GM10266 (cell line): ENCODE data around the gene PALM.

Experiments
- DNase-seq: peaks from one replicate; pipeline ENCODE4 v3.0.0; 2012; ENCODE audit errors: extremely low spot score
- TF ChIP-seq, protein P1 (sequence below): IDR thresholded peaks from 2 replicates; pipeline ENCODE4 v1.5.1; 2012; ENCODE audit warnings: mild to moderate bottlenecking, low read depth; ENCODE audit not compliant: control insufficient read depth, insufficient read depth; ENCODE audit errors: missing control alignments

PALM gene

GRCh38 chr19:793806-794205, 85.1 kb downstream of the PALM start:
- no peak for DNase-seq
- TF ChIP-seq, protein P1, sequence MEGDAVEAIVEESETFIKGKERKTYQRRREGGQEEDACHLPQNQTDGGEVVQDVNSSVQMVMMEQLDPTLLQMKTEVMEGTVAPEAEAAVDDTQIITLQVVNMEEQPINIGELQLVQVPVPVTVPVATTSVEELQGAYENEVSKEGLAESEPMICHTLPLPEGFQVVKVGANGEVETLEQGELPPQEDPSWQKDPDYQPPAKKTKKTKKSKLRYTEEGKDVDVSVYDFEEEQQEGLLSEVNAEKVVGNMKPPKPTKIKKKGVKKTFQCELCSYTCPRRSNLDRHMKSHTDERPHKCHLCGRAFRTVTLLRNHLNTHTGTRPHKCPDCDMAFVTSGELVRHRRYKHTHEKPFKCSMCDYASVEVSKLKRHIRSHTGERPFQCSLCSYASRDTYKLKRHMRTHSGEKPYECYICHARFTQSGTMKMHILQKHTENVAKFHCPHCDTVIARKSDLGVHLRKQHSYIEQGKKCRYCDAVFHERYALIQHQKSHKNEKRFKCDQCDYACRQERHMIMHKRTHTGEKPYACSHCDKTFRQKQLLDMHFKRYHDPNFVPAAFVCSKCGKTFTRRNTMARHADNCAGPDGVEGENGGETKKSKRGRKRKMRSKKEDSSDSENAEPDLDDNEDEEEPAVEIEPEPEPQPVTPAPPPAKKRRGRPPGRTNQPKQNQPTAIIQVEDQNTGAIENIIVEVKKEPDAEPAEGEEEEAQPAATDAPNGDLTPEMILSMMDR = no peak

DNA sequence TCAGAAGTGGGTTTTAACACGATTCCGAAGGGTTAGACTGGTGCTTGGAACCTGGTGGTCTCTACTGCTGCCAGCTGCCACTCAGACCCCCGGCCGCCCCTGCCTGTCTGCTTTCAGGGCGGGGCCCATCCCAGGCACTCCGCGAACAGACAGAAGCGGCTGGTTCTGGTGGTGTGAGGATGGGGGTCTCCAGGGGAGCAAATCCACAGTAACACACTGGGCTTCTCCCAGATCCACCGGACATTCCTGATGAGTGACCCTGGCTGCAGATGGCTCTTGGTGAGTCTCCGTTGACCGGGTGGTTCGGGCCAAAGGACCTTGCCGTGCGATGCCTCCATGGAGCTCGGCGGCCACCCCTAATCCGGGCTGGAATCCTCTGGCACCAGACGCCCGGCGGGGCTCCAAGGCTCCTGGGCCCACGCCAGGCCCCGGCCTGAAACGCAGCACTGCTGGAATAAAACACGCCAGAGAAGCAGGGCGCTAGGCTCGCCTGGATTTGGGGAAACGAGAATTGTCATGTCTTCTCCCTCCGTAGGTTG, 86.4 kb downstream of the PALM start:
- TF ChIP-seq, protein P1 = no peak
- DNase-seq = no peak

DNA sequence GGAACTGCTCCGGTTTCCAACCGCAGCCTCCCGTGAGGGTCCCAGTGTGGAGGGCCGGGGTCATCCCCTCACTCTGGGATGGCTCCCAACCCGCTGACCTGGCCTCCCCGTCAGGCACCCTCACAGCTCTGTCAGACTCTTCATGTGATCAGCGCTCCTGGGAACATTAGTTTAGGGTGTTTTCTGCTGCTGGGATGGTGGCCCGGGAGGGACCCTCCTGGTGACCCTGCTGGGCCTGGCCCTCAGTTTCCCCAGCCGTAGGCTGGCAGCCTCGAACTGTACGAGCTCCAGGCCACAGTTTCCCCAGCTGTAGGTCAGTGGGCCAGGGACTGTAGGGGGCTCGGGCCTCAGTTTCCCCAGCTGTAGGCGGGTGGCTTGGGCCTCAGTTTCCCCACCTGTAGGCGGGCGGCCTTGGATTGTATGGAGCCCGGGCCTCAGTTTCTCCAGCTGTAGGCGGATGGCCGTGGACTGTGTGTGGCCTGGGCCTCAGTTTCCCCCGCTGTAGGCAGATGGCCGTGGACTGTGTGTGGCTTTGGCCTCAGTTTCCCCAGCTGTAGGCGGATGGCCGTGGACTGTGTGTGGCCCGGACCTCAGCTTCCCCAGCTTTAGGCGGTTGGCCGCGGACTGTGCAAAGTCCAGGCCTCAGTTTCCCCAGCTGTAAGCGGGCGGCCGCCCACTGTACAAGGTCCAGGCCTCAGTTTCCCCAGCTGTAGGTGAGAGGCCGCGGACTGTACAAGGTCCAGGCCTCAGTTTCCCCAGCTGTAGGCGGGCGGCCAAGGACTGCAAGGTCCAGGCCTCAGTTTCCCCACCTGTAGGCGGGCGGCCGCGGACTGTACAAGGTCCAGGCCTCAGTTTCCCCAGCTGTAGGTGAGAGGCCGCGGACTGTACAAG, 87.2 kb downstream of the PALM start:
- DNase-seq = no peak
- TF ChIP-seq, protein P1 = no peak

DNA sequence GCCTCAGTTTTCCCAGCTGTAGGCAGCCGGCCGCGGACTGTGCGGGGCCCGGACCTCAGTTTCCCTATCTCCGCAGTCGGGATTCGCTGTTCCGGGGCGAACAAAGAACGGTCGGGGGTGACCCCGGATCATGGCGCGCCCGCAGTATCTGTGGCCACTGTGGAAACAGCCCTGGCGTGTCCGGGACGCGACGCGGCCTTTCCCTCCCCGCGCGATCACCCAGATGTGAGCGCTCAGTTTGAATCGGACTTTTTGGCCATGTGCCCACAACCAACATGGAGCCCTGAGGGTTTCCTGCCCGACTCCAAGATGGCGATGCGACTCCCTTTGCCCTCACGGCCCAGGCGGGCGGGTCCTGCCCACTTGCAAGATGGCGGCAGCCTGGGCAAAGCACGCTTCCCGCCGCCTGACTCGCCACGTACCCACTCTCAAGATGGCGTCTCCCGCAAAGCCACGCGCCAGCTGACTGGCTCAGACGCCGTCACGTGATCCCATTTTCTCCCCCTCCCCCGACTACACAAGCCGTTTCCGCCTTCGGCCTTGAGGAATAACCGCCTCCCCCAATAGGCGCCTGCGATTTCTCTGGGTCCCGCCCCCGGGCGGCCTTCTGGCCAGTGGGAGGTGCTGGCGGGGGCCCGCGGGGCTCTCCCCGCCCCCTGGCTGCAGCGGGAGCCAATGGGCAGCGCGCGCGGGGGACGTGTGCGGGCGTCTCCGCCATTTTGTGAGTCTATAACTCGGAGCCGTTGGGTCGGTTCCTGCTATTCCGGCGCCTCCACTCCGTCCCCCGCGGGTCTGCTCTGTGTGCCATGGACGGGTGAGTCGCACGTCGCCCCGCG, 88.2 kb downstream of the PALM start, which contains the start of gene PTBP1:
Gene PTBP1 (plus strand): TSS at position 761 of the 836 bp plus-strand sequence. CDS start 46 bp downstream, at position 807.
- TF ChIP-seq, protein P1 = no peak
- DNase-seq = peak; percentile 100
